Measurements from ENCODE around the gene LARGE1. TPM values are rescaled to one million over a fixed set of nuclear protein-coding genes. Genes with fewer than 3 reads are reported as not detected.

The LARGE1 gene
- total and polyA plus RNA-seq, 2 of the 8 experiments (the other 6 are each of a cell fraction or from before 2014, with no cell fraction given): 43.7 to 83.0 TPM

DNA sequence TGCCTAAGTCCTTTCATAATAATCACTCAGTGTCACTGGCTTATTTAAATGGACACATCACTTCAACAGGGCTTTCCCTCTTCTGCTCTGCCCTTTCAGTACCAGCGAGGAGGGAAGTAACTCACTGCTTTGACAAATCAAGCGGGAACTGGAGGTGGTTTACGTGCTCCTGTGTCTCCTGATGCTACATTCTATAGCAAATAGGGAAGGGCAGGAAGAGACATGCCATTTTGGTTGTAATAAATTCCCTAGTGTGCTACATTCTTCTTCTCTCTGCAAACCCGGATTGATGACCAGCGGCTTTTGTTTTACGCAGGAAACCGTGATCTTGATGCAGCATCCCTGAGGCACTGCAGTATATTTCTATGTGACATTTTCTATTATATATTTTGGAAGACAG, 491.0 kb downstream of the LARGE1 start:
- WGBS, 2 experiments (ENCODE audit: extremely low coverage in 1 of 2, insufficient coverage in 1 of 2, insufficient read length in 1 of 2, insufficient replicate concordance in 2 of 2, low coverage in 1 of 2, low lambda C conversion rate in 2 of 2, missing lambda C conversion rate in 1 of 2): 90% methylated on average over 7 of the region's 7 CpGs; no CpG with 5 or more reads in 1 of the 2 experiments
- H3K23ac ChIP-seq (ENCODE audit: insufficient read length): no peak overlapping the region
- no peak for FAIRE-seq

More for the DNA sequence above, 491.0 kb downstream of the LARGE1 start:
- Histone ChIP-seq H2BK120ac (replicated peaks; ENCODE audit: low read depth, low read length) (no peak overlapping the region), H3K18ac (ENCODE audit: extremely low read depth, low read length) (no peak overlapping the region), H3K79me2 (ENCODE audit: control insufficient read depth in 1 of 2, insufficient read depth in 2 of 2, low read length in 2 of 2) (no peaks in the 10 kb centered on the region), H2BK15ac (ENCODE audit: low read length) (no peak overlapping the region), H3K14ac (ENCODE audit: insufficient read length) (no peak overlapping the region), H3K9me3 (ENCODE audit: insufficient read depth in 2 of 2, low read depth in 1 of 2, low read length in 1 of 2) (no peaks in the 10 kb centered on the region), H2AK5ac (ENCODE audit: low read depth, low read length) (no peak overlapping the region), H3K4me3 (ENCODE audit: extremely low read depth in 1 of 4, insufficient read depth in 2 of 4, low read depth in 3 of 4, low read length in 4 of 4) (no peak overlapping the region), H3K4ac (replicated peaks; ENCODE audit: insufficient read length, low read depth, low read length) (no peak overlapping the region), H3K36me3 (ENCODE audit: control insufficient read depth in 2 of 4, insufficient read depth in 4 of 4, low read length in 3 of 4) (peaks cover 0 to 7% (median 3%) of the 10 kb centered on the region in 4 experiments; a peak in 2 of 8 replicates), H3K27ac (ENCODE audit: low read depth, low read length) (no peak overlapping the region), H3K23me2 (ENCODE audit: low read depth, low read length) (no peaks in the 10 kb centered on the region), H2BK5ac (ENCODE audit: low read depth, low read length) (no peak overlapping the region), H4K8ac (ENCODE audit: extremely low read depth, insufficient read depth, low read length) (no peak overlapping the region), H2AFZ (ENCODE audit: low read length) (no peak overlapping the region), H4K91ac (replicated peaks; ENCODE audit: insufficient read length, low read length) (no peak overlapping the region), H2BK20ac (ENCODE audit: low read length) (no peak overlapping the region), H3K56ac (replicated peaks; ENCODE audit: insufficient read length, low read depth, low read length) (no peak overlapping the region), H2BK12ac (ENCODE audit: low read depth, low read length) (no peak overlapping the region), H4K5ac (ENCODE audit: insufficient read length, low read depth, low read length) (no peak overlapping the region), H3K27me3 (replicated peaks in 1 of 4; ENCODE audit: control insufficient read depth in 3 of 4, extremely low read depth in 1 of 4, insufficient read depth in 3 of 4, low read length in 3 of 4) (no peaks in the 10 kb centered on the region), H3K4me2 (ENCODE audit: insufficient read depth in 1 of 2, low read depth in 2 of 2, low read length in 2 of 2) (no peak overlapping the region), H4K20me1 (replicated peaks in 1 of 2; ENCODE audit: control insufficient read depth in 1 of 2, insufficient read depth in 2 of 2, low read length in 2 of 2) (peaks cover 0 to 4% of the 10 kb centered on the region in 2 experiments), H3K79me1 (ENCODE audit: low read depth, low read length) (no peaks in the 10 kb centered on the region), H3K9ac (replicated peaks in 1 of 4; ENCODE audit: extremely low read depth in 1 of 4, low read depth in 3 of 4, low read length in 3 of 4) (no peak overlapping the region), H3K4me1 (replicated peaks in 1 of 4; ENCODE audit: control insufficient read depth in 3 of 4, insufficient read depth in 4 of 4, low read length in 3 of 4) (peaks cover 0 to 2% (median 0%) of the 10 kb centered on the region in 4 experiments; a peak in 2 of 7 replicates)
- TF ChIP-seq RXRA (IDR thresholded peaks at IDR 0.05; ENCODE audit: insufficient read depth, low read depth, low read length) (no peak), POU5F1 (IDR thresholded peaks at IDR 0.05; ENCODE audit: low read depth, low read length) (no peak), TAF1 (IDR thresholded peaks at IDR 0.05; ENCODE audit: low read depth, low read length) (no peak), RAD21 (IDR thresholded peaks at IDR 0.05 in 1 of 2, conservative IDR thresholded peaks at IDR 0.05 in 1 of 2; ENCODE audit: low read depth in 2 of 2, low read length in 2 of 2) (no peak), SIRT6 (IDR thresholded peaks at IDR 0.05; ENCODE audit: low read length) (no peak), EGR1 (IDR thresholded peaks at IDR 0.05; ENCODE audit: borderline replicate concordance, low read depth, low read length) (no peak), CREB1 (IDR thresholded peaks at IDR 0.05) (no peak), CTBP2 (IDR thresholded peaks at IDR 0.05; ENCODE audit: borderline replicate concordance, insufficient read depth, insufficient read length, low read length) (no peak), SP1 (IDR thresholded peaks at IDR 0.05; ENCODE audit: low read depth, low read length) (no peak), EZH2 (IDR thresholded peaks at IDR 0.05; ENCODE audit: low read depth, low read length, severe bottlenecking) (no peak), EP300 (IDR thresholded peaks at IDR 0.05; ENCODE audit: borderline replicate concordance in 1 of 2, low read depth in 2 of 2, low read length in 2 of 2) (no peak), HDAC6 (IDR thresholded peaks at IDR 0.05; ENCODE audit: low read depth, low read length) (no peak), FOSL1 (IDR thresholded peaks at IDR 0.05; ENCODE audit: insufficient read depth, low read depth, low read length) (no peak)
- TF ChIP-seq, protein P1, sequence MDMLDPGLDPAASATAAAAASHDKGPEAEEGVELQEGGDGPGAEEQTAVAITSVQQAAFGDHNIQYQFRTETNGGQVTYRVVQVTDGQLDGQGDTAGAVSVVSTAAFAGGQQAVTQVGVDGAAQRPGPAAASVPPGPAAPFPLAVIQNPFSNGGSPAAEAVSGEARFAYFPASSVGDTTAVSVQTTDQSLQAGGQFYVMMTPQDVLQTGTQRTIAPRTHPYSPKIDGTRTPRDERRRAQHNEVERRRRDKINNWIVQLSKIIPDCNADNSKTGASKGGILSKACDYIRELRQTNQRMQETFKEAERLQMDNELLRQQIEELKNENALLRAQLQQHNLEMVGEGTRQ (IDR thresholded peaks at IDR 0.05; ENCODE audit: low read length): no peak
- CTCF ChIA-PET (ENCODE audit: partially characterized antibody): no interaction called here
- POLR2A ChIA-PET (ENCODE audit: partially characterized antibody): no interaction called here
- no peak for DNase-seq (ENCODE audit: low read depth in 1 of 2, low spot score in 2 of 2)
